Raji (cell line): ENCODE measurements around the gene INS.

Source experiments
- POLR2A ChIP-seq: IDR thresholded peaks from 2 replicates; pipeline ENCODE4 v1.6.1; 2011; ENCODE audit warnings: low read depth, low read length, control low read depth; ENCODE audit not compliant: insufficient read depth

INS gene

DNA sequence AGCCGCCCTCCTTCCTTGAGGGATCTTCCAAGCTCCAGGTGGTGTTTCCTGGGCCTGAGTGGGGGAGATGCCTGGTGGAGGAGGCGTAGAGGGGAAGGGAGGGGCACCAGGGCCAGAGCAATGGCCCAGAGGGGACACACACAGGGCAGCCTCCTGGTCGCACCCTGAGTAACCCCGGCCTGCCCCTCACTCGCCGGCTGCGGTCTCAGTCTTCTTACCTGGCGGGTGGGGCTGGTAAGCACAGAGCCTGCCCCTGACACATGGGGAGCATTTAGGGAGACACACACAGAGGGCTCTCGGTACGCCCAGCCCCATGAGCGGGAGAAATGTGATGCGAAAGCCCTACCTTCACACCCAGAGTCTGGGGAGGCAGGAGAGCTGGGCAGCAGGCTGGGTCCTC, 45.7 kb downstream of the INS start:
- no peak for TF ChIP-seq POLR2A

DNA sequence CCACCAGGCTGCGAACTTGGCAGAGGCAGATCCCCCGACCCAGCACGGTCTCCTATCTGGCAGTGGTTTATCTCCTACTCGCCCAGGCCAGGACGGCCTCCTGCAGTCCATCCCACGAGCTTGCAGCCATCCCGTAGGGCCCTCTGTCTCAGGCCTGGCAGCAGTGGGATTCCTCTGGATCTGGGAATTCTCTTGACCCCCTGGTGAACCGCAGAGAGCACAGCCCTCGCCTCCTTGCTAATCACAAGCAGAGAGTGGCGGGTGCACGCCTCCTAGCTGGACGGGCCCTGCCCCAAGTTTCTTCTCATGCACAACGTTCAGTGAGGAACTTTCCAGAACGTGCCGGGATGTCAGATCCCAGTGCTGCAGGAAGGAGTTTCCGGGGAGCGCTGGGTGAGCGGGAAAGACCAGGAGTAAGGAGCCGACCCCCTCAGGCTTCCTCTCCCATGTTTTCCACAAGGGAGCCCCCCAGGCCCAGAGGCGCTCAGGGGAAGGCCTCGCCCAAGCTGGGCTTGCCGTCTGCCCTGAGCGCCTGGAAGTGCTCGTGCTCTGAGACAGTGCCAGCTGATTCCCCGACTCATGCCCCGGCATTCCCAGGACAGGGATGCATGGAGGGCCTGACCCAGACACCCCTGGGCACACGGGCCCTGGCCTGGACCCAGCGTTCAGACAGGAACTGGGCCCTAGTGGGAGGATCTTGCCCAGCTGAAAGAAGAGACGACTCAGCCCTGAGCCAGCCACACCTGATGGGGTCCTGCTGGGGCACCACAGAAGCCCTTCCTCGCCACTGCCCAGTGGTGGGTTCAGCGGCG, 46.4 kb downstream of the INS start:
- TF ChIP-seq POLR2A = no peak

DNA sequence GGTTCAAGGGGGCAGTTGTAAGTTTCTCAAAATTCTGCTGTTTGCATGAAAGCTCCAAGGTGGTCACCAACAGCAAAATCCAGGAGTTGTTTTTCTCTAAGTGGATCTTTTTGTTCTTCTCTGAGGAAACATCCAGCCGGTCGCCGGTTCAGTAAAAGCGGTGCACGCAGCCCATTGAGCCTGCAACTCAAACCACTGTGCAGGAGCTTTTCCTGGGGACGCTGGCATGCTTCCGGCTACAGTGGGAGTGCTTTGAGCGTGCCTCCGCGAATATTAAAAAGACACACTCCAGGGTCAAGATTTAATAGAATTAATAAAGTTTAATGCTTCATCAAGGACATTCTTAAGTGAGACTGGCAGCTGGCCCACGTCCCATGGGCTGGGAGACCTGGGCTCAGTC, 47.2 kb downstream of the INS start:
- no peak for TF ChIP-seq POLR2A

DNA sequence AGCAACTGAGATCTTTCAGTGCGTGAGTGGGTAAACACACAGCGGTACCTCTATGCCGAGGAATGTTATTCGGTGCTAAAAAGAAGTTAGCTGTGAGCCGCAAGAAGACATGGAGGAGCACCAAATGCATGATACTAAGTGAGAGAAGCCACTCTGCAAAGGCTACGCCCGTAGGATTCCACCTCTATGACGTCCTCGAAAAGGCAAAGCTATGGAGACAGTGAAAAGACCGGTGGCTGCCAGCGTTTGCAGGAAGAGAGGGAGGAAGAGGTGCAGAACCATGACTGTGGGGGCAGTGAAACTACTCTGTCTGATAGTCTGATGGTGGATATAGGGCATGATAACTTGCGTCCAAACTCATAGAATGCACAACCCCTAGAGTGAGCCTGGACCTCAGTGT, 50.5 kb downstream of the INS start:
- TF ChIP-seq POLR2A = no peak
